Fibroblast of villous mesenchyme (primary cell): ENCODE data around the gene SLC36A4. TPM values are rescaled to one million over a fixed set of nuclear protein-coding genes. Genes with fewer than 3 reads are reported as not detected.

Experiments
- DNase-seq: peaks from one replicate; pipeline ENCODE4 v3.0.0-alpha.2; 2010; ENCODE audit warnings: low read depth
- H3K4me3 ChIP-seq: 2 replicates; pipeline ENCODE4 v1.5.1; 2011; ENCODE audit warnings: low read depth, mild to moderate bottlenecking, low read length
- CTCF ChIP-seq: IDR thresholded peaks from 2 replicates; pipeline ENCODE4 v1.5.1; 2012; ENCODE audit warnings: low read depth, mild to moderate bottlenecking, low read length; ENCODE audit not compliant: insufficient read depth
- total RNA-seq: library from RNA; depleted of rRNA; stranded (reverse); fragments of >200 nt; gene quantifications from 2 replicates; pipeline ENCODE4 v1.2.3, GENCODE V29; 2012

SLC36A4 gene
- total RNA-seq, 1 donor: 13.4 TPM

DNA sequence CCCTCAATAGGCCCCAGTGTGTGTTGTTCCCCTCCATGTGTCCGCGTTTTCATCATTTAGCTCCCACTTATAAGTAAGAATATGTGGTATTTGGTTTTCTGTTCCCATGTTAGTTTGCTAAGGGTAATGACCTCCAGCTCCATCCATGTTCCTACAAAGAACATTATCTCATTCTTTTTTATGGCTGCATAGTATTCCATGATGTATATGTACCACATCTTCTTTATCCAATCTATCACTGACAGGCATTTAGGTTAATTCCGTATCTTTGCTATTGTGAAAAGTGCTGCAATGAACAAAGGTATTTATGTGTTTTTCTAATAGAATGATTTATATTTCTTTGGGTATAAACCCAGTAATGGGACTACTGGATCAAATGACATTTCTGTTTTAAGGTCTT is 42.1 kb downstream of the SLC36A4 start:
- no peak for DNase-seq
- no peak overlapping the region for H3K4me3 ChIP-seq
- no peak for TF ChIP-seq CTCF

- no peak overlapping the region for H3K4me3 ChIP-seq
- no peak for TF ChIP-seq CTCF
- no peak for DNase-seq
Observed at GRCh38 chr11:93145390-93145915, 52.3 kb downstream of the SLC36A4 start.

- no peak overlapping the region for H3K4me3 ChIP-seq
- DNase-seq: peak; percentile 4
- no peak for TF ChIP-seq CTCF
Observed at GRCh38 chr11:93143800-93144199, 54.0 kb downstream of the SLC36A4 start.

GRCh38 chr11:93143186-93143585 is 54.6 kb downstream of the SLC36A4 start:
- TF ChIP-seq CTCF: no peak
- no peak overlapping the region for H3K4me3 ChIP-seq
- peak; percentile 42 for DNase-seq

DNA sequence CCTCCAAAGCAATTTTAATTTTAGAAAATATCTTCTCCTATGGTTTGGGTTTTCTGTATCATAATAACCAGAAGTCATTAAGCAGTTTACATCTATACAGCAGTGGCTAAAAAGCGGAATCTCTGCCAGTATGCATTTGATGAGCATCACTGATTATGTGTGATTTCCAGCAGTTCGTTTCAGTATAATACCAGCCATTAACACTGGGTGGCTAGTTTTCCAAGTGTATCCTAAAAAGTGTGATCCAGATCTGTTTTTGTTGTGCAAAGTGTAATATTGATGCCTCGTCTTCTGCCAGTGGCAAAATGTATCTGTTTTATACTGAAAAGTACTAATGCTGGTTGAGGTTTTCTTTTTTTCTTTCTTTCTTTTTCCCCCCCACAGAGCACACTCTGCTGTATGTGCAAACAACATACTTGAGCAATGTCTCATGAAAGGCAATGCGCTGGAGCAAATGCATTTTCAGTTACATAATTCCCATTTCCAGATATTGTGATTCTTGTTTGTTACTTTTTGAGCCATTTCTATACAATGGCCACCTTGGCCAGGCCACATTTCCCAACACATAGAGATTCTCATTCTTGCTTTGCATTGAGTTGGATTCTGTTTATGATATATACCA is 64.2 kb downstream of the SLC36A4 start:
- no peak for TF ChIP-seq CTCF
- peak; percentile 64 for DNase-seq
- H3K4me3 ChIP-seq: no peak overlapping the region

GRCh38 chr11:93132836-93133235 is 65.0 kb downstream of the SLC36A4 start:
- no peak for TF ChIP-seq CTCF
- peak; percentile 11 for DNase-seq
- no peak overlapping the region for H3K4me3 ChIP-seq

DNA sequence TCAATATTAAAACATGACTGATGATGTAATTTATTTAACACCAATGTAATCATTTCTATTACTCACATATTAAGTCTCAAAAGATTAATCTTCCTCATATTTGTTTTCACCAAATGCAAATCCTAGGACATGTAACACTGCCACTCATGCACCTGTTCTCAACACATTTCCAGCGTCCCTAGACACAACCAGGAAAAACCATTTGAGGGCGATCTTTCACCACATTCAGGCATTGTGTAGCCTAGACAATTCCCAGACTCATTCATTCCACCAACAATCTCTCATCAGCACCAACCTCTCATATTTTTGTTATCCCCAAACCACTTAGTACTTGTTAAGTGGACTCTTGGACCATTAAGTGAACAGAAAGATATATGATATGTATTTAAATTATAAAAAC is 66.1 kb downstream of the SLC36A4 start:
- TF ChIP-seq CTCF: peak; percentile 24
- DNase-seq: peak; percentile 10
- no peak overlapping the region for H3K4me3 ChIP-seq
